OCI-M2 (cell line): ENCODE measurements around the gene ZNF638.

Source experiments
- DNase-seq: peaks from one replicate; lab custom pipeline; 2025; ENCODE audit not compliant: unreplicated experiment; lab: John Stamatoyannopoulos, UW

The ZNF638 gene

DNA sequence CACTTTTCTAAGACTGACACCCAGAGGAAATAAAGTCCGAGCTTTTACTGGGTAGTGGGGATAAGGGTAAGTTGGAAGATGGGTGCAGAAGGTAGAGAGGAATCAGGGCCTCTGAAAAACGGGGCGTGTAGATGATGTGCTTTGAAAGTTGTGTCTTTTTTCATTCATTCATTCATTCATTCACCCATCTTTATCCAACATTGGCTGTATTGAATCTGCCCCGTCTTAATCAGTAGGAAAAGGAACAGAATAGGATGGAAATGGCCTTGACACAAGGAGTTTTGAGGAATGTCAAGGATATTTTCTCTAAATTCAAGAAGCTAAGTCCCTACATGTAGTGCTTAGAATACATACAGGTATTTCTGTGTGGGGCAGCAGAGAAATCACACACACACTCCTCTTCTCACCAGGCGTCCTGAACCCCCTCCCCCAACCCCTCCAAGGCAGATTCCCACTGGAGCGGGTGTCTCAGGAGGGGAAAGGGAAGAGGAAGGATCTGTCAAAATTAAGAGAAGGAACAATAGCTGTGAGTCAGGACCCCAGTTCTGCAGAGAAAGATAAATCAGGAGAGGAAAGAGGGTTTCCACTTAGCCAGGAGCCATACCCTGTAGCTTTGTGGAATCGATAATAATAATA is 135.7 kb downstream of the ZNF638 start:
- DNase-seq, result no peak

DNA sequence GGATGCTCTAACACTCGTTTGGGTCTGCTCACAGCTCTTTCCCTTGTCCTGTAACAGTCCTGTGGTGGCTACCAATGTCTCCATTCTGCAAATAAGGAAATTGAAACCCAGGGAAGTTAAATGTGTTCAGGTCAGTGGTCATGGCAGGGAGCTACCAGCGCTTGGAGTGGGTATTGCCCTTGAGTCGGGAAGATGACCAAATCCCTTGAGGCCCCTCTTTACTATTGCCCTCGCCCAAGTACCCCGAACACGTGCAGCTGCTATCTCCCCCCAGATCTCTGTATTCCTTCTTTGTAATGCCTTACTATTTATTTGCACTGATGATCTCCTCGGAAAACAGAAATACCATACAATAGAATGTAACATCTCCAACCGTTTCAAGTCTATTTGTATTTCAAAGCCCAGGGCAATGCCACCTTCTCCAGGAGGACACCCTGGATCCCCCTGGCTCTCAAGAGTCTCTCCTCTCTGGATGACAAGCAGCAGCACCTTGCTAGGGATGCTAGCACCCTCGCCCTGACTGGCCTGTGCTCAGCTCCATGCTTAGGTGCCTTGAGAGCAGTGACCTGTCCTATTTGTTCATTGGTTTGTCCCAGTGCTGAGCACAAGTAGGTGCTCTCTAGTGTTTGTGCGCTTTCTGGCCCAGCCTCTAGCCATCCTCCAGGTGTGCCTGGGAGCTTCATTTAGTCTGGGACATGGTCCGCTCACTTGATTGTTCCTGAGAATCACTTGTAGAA is 136.9 kb downstream of the ZNF638 start:
- DNase-seq, result no peak

DNA sequence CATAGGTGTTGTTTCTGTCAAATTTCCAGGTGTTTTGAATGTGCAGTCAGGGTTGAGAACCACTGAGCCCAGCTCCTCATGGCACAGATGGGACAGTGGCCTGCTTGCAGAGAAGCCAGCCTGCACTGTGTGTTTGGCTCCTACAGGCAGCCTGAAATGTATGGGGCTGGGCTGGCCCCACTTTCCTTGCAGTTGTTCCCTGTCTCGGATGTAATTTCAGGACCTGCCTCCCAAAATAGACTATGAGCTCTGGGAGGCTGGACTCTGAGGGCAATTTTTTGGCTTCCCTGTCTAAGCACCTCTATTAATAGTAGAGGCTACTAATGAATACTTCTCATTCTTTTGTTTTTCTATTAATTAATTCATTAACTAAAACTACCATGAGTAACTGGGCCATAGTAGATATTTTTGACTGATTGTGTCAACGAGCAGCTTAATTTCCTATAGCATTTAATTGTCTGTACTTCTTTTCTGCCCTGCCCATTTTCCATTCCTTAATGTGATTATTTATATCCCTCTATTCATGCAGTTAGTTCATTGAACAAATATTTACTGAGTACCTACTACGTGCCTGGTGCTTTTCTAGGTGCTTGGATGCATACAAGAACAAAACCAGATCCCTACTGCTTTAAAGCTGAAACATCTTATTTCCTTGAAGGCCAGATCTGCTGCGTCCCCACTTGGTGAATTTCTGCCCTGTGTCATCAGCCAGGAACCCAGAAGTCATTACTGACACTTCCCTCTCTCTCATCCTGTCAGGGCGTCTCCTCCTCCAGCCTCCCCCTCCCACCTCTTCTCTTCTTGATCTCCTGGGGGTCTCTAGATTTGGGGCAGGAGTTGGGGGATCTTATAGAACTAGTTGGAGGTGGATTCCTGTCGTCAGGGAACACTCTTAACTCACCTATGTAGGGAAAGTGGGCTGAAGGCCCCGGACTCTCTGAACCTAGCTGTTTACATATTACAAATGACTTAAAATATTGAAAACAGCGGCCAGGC is 138.1 kb downstream of the ZNF638 start:
- DNase-seq, result no peak

DNA sequence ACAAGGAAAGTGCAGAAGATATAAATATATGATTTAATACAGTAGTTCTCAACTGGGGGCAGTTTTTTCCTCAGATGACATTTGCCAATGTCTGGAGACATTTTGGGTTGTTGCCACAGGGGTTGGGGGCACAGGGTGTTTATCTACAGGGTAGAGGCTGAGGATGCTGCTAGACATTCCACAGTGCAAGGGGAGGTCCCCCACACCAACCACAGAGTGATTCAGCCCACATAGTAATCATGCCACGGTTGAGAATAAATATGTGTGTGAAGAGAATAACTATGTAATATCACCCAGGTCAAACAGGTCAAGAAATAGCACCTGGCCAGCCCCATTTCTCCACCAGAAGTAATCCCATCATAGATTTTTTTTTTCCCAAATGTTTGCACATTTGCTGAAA is 139.7 kb downstream of the ZNF638 start:
- DNase-seq, result no peak

DNA sequence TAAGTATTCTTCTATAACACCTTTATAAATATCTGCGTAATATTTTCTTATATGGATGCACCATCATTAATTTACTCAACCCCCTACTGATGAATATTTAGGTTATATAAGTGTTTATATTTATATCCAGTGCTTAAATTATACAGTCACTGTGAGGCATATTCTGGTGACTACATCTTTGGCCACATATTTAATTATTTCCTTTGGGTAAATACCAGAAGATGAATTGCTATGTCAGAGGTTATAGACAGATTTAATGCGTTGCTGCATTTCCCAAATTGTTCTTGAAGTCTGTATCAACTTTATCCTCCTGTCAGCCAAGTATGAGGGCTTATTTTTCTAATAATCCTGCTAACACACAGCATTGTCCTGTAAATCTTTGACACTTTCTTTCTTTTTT is 140.4 kb downstream of the ZNF638 start:
- no peak for DNase-seq

DNA sequence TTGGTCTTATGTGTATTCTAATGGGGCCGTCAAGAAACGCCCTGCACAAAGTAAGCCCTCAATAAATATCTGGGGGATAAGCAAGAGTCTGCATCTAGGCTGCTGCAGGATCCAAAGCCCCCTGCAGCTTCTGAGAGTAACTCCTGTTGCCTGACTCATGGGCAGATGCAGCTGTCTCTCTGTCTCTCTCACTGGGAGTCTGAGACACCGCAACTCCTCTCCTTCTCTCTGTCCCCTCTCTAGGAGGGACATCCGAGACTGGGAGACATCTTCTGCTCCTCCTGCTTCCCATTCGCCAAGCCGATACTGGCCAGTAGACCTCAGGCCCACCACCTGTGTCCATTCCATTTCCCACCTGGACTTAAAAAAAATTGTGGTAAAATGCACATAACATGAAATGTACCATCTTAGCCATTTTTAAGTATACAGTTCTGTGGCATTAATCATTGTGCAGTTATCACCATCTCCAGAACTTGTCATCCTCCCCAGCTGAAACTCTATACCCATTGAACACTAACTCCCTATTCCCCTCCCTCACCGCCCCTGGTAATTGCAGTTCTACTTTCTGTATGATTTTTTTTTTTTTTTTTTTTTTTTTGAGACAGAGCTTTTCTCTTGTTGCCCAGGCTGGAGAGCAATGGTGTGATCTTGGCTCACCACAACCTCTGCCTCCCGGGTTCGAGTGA is 141.9 kb downstream of the ZNF638 start:
- no peak for DNase-seq

DNA sequence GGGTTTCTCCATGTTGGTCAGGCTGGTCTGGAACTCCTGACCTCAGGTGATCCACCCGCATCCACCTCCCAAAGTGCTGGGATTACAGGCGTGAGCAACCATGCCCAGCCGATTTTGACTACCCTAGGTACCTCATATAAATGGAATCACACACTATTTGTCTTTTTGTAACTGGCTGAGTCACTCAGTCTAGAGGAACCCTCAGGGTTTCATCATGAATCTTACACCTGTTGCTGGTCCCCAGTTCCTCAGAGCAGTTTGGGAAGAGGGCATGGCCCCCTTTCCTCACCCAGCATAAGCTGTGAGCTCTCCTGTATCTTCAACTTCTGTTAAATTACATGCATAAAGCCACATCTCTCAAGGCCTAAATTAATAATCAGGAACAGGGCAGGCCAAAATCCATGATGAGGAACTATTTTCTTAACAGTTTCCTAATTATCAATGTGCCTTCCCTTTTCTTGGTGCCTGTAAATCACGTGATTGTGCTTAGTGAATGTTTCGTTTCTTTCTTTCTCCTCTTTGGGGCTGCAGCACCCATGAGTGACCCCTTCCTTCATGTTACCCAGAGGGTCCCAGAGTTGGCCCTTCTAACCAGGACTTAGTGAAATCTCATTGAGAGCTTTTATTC is 142.6 kb downstream of the ZNF638 start:
- DNase-seq, result no peak

DNA sequence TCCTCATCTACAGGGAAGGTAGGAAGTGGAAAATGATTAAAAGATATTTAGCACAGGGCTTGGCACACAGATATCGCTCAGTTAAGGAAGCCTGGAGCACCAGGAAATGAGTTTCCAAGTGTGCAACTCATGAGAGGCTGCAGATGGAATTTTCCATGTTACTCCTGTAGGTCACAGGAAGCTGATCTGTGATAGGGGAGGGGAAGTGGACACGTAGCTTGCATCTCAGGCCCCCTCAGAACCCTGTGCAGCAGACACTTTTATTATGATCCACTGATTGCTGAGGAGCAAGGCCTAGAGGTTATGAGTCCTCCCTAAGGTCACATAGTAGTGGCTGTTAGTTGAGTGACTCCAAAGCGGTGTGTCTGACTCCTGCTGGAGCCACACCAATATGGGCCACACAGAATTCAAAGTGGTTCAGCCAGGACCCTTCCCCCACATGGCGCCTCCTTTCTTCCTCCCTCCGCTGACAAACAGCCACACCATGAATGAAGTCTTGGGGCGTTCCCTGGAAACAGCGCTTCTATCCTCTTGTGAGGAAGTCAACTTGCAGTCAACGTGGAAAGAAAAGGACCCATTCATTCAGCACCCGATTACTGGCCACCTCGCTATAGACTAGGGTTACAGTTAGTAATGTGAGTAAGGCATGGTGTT is 143.3 kb downstream of the ZNF638 start:
- DNase-seq, result no peak

DNA sequence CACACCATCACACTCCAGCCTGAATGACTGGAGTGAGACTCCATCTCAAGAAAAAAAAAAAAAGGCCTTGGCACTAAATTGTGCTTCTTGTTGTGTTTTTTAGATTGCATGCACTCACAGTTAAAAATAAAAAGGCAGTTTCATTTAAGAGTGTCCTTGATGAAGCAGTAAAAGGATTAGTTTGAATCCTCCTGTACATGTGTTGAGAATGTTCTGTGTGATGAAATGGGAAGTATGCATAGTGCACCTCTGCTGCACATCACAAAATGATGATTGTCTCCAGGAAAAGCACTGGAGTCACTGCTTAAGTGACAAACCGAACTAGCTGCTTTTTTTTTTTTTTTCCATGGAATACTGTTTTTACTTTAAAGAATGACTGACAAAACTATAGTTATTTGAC is 144.9 kb downstream of the ZNF638 start:
- no peak for DNase-seq

DNA sequence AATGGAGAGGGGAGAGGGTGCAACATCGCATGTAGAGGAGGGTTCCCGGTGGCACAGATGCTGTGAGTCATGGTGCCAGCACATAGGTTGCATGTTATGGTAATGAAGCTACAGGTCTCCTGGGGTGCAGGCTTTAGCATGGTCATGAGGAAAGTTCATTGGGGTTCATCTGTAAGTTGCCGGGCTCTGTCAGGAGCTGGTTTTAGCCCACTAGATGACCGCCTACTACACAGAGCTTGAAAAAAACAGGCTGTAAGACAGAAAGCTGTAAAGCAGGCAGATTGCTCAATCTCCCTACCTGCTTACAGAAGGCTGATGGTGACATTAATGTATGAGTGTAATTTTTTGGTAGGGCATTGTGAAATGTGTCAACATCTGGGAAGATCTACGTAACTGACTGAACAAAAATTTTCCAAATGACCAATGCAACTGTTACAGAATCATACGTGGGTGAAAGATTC is 145.7 kb downstream of the ZNF638 start:
- no peak for DNase-seq

DNA sequence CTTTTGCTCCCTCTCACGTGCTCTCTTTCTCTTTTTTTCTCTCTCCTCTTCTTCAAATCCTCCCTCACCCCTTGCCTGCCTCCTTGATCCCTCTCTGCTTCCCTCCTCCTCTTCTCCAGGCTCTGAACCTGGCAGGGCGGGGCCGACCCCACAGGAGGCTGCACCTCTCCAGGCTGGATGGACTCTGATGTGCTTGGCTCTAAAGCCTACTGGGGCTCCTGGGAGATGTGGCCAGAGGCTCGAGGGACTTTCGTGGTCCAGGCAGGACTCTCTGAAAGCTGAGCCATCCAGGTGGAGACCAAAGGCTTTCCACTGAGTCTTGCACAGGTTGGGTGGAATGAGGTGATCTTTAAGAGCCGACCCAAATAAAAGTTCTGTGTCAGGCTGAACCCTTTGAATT is 147.2 kb downstream of the ZNF638 start:
- no peak for DNase-seq

DNA sequence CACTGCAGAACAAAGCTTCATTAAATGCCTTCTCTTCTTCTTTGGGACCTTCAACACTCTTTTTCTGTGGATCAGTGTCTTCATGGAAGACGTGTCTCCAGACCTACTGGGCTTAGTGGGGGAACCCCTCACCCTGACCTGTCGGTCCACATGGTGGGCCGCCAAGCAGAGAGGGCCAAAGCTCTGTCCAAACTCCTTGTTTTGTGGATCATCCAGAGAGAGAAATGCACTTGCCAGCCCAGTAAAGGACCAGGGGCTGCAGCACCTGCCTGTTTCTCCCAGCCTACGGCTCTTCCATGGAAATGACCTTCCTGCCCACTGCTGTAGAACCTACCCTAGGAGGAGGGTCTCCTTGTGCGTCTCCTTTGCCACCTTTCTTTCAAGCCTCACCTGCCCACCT is 147.7 kb downstream of the ZNF638 start:
- DNase-seq, result no peak

DNA sequence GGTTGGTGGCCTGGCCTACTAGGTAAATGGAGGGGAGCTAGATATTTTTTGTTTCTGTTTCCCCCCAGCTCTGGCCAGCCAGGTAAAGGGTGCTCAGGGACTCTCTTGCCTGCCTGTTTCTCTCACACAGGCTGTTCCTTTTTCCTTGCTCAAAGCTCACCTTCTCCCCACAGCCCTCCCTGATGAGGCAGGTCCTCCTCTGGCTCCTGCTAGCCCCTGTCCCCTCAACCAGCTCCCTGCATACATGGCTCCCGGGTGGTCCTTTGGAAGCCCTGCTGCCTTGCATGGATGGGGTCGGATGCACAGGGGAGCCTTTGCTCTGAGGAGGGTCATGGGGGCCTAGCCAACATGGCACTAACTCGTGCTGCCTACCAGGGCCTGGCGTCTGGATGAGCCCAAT is 149.5 kb downstream of the ZNF638 start:
- DNase-seq, result no peak

DNA sequence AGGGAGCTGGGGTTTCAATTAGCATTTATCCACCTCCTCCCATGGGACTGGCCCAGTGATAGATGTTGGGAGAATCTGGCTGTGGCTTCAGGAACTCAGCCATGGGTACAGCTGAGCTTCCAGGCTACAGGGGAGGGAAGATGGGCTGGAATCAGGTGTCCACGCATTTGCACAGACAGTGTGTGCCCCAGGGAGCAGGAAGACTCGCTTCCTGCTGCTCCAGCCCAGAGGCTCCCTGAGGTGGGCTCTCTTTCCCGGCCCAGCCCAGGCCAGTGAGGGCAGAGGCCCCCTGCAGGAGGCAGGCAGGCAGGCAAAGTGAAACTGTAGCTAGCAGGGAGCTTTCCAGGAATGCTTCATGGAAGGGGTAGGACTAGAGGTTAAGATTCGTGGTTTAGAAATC is 150.5 kb downstream of the ZNF638 start:
- DNase-seq, result no peak

DNA sequence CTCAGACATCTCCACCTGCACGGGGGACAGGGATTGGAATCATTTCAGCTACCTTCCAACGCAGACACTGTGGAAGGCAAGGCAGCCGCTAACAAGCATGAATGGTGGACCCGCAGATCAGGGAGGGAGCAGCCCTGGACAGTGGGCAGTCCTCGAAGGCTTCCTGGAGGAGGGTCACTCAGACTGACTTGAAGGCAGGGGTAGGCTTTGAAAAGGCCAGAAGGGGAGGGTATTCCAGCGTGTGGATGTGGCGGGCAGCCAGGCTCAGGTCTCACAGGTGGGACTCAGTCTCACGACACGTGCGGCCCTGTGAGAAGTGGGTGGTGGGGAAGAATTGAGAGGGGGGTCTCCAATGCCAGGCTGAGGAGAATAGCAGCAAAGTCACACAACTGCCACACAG is 151.7 kb downstream of the ZNF638 start:
- no peak for DNase-seq

DNA sequence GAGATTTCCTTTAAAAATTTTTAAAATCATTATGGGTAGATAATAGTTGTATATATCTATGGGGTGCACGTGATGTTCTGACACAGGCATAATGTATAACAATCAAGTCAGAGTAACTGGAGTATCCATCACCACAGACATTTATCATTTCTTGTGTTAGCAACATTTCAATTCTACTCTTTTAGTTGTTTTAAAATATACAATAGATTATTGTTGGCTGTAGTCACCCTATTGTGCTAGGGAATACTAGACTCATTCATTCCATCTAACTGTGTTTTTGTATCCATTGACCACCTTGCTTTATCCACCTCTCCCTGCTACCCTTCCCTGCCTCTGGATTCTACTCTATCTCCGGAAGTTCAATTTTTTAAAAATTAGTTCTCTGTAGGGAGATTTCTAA is 152.8 kb downstream of the ZNF638 start:
- DNase-seq, result no peak
